ENCODE data around the gene ASB7.

Gene ASB7

GRCh38 chr15:100597862-100598261, 4.5 kb upstream of the ASB7 start:
- DNase-seq, result no peak

GRCh38 chr15:100598655-100599054, 3.7 kb upstream of the ASB7 start:
- no peak for DNase-seq

GRCh38 chr15:100601163-100601562, 1.2 kb upstream of the ASB7 start:
- no peak for DNase-seq

- peak in 1 of 58 donors; percentile 75 for DNase-seq
These were observed 749 bp upstream of the ASB7 start for GRCh38 chr15:100601617-100602063.

- peak in 2 of 58 donors; percentile 52 for DNase-seq
These were observed 519 bp downstream of the ASB7 start for GRCh38 chr15:100602823-100603393.

GRCh38 chr15:100612539-100612938, 10.2 kb downstream of the ASB7 start:
- DNase-seq, result no peak

- no peak for DNase-seq
These were observed 10.8 kb downstream of the ASB7 start for GRCh38 chr15:100613208-100613607.

- no peak for DNase-seq
These were observed 11.9 kb downstream of the ASB7 start for GRCh38 chr15:100614336-100614735.

GRCh38 chr15:100614918-100615317, 12.5 kb downstream of the ASB7 start:
- no peak for DNase-seq

GRCh38 chr15:100615801-100616200, 13.4 kb downstream of the ASB7 start:
- DNase-seq, result no peak

- no peak for DNase-seq
These were observed 14.3 kb downstream of the ASB7 start for GRCh38 chr15:100616700-100617099.

- DNase-seq, result no peak
These were observed 20.9 kb downstream of the ASB7 start for GRCh38 chr15:100623301-100623700.

GRCh38 chr15:100627789-100628395, 25.5 kb downstream of the ASB7 start:
- DNase-seq, result peak in 51 of 58 donors; percentile 3 to 82 (median 28)

- DNase-seq, result no peak
These were observed 26.4 kb downstream of the ASB7 start for GRCh38 chr15:100628746-100629145.

- DNase-seq, result no peak
These were observed 29.4 kb downstream of the ASB7 start for GRCh38 chr15:100631831-100632230.

- no peak for DNase-seq
These were observed 31.3 kb downstream of the ASB7 start for GRCh38 chr15:100633763-100634075.

GRCh38 chr15:100635406-100636071, 33.1 kb downstream of the ASB7 start:
- no peak for DNase-seq

GRCh38 chr15:100638177-100638730, 35.9 kb downstream of the ASB7 start:
- DNase-seq, result no peak

- DNase-seq, result no peak
These were observed 40.0 kb downstream of the ASB7 start for GRCh38 chr15:100642213-100642949.

- DNase-seq, result no peak
These were observed 40.6 kb downstream of the ASB7 start for GRCh38 chr15:100642950-100643338.

GRCh38 chr15:100645671-100646070, 43.3 kb downstream of the ASB7 start:
- DNase-seq, result no peak

- DNase-seq, result no peak
These were observed 46.6 kb downstream of the ASB7 start for GRCh38 chr15:100648951-100649350.

Data from anterior cingulate cortex (tissue), 58 donors.